IMR-90 (cell line): ENCODE results near the gene PSMD6. TPM values are rescaled to one million over a fixed set of nuclear protein-coding genes. Genes with fewer than 3 reads are reported as not detected.
A peak's percentile ranks its signal among the peaks of the same experiment; 100 is the strongest.

Source experiments
- ATAC-seq: fragments of 200-7000 bp; cut with Tn5 transposase; 2 replicates; pipeline ENCODE4 v1.9.1; 2020; ENCODE audit warnings: low read depth, mild to moderate bottlenecking, moderate library complexity
- BruUV-seq: library from RNA; stranded (reverse); fragments of 400-500 nt; replicated peaks from 2 replicates; lab custom pipeline; 2021; lab: Mats Ljungman, UMichigan
- CTCF ChIA-PET: fragments of 300-600 bp; formaldehyde crosslinking; extraction: SDS; loops from one replicate; lab custom pipeline; 2021; ENCODE audit warnings: antibody characterized with exemption; lab: Yijun Ruan, JAX
- POLR2A ChIA-PET: fragments of 300-600 bp; sonication (Branson Sonifier 250); formaldehyde crosslinking; loops from one replicate; lab custom pipeline; 2022; ENCODE audit warnings: antibody characterized with exemption; ENCODE audit not compliant: unreplicated experiment; lab: Charles Lee
- DNase-seq: peaks from one replicate; pipeline ENCODE4 v3.0.0; 2013
- H2AFZ ChIP-seq: replicated peaks from 2 replicates; pipeline ENCODE3; 2013; ENCODE audit warnings: low read length, mild to moderate bottlenecking; ENCODE audit not compliant: poor library complexity
- H2AK5ac ChIP-seq: 2 replicates; pipeline ENCODE4 v1.6.1; 2013; ENCODE audit warnings: low read depth, low read length, inconsistent platforms
- H2AK9ac ChIP-seq: replicated peaks from 2 replicates; pipeline ENCODE3; 2013; ENCODE audit warnings: mild to moderate bottlenecking, low read depth, low read length, moderate library complexity; ENCODE audit not compliant: poor library complexity
- H2BK120ac ChIP-seq: 2 replicates; pipeline ENCODE4 v1.6.1; 2013; ENCODE audit warnings: low read depth, low read length, inconsistent platforms
- H2BK15ac ChIP-seq: 3 replicates; pipeline ENCODE4 v1.6.1; 2013; ENCODE audit warnings: low read depth, low read length, inconsistent platforms
- H2BK20ac ChIP-seq: 2 replicates; pipeline ENCODE4 v1.6.1; 2013; ENCODE audit warnings: low read depth, mild to moderate bottlenecking, inconsistent platforms, low read length, moderate library complexity
- H2BK5ac ChIP-seq: 2 replicates; pipeline ENCODE4 v1.6.1; 2013; ENCODE audit warnings: mild to moderate bottlenecking, low read depth, low read length, inconsistent platforms; ENCODE audit not compliant: poor library complexity, severe bottlenecking
- H3K14ac ChIP-seq: replicated peaks from 2 replicates; pipeline ENCODE4 v1.6.1; 2013; ENCODE audit warnings: low read depth, low read length, inconsistent platforms
- H3K18ac ChIP-seq: 2 replicates; pipeline ENCODE4 v1.6.1; 2013; ENCODE audit warnings: low read depth, low read length, control low read depth
- H3K23ac ChIP-seq: 2 replicates; pipeline ENCODE4 v1.6.1; 2013; ENCODE audit warnings: low read depth, low read length, inconsistent platforms
- H3K27ac ChIP-seq: 2 replicates; pipeline ENCODE4 v1.5.1; 2013; ENCODE audit warnings: mild to moderate bottlenecking, control low read depth, low read length; ENCODE audit not compliant: insufficient read depth
- H3K27me3 ChIP-seq: 2 replicates; pipeline ENCODE4 v1.6.1; 2013; ENCODE audit warnings: low read length; ENCODE audit not compliant: control insufficient read depth, insufficient read depth
- H3K36me3 ChIP-seq: 2 replicates; pipeline ENCODE4 v1.6.1; 2013; ENCODE audit warnings: low read length, mixed read lengths; ENCODE audit not compliant: control insufficient read depth, insufficient read depth
- H3K4ac ChIP-seq: 2 replicates; pipeline ENCODE4 v1.6.1; 2013; ENCODE audit warnings: low read depth, low read length, inconsistent platforms
- H3K4me1 ChIP-seq: 2 replicates; pipeline ENCODE4 v1.6.1; 2013; ENCODE audit warnings: low read length, mixed read lengths; ENCODE audit not compliant: control insufficient read depth, insufficient read depth
- H3K4me2 ChIP-seq: 2 replicates; pipeline ENCODE4 v1.6.1; 2013; ENCODE audit warnings: low read depth, mild to moderate bottlenecking, control low read depth, low read length, moderate library complexity
- H3K4me3 ChIP-seq: 2 replicates; pipeline ENCODE4 v1.5.1; 2013; ENCODE audit warnings: low read depth, mild to moderate bottlenecking, control low read depth, low read length, moderate library complexity; ENCODE audit not compliant: insufficient read depth
- H3K56ac ChIP-seq: 2 replicates; pipeline ENCODE4 v1.6.1; 2013; ENCODE audit warnings: low read length, inconsistent platforms; ENCODE audit not compliant: insufficient read depth; ENCODE audit errors: extremely low read depth
- H3K79me1 ChIP-seq, 2 experiments: 2 replicates each; pipeline ENCODE4 v1.6.1; 2013; ENCODE audit warnings: low read length in 2 of 2, inconsistent platforms in 1 of 2, low read depth in 1 of 2
- H3K9ac ChIP-seq: 2 replicates; pipeline ENCODE4 v1.6.1; 2013; ENCODE audit warnings: low read depth, low read length, control low read depth
- H3K9me1 ChIP-seq: 2 replicates; pipeline ENCODE4 v1.6.1; 2013; ENCODE audit warnings: low read length, inconsistent platforms; ENCODE audit not compliant: insufficient read depth
- H3K9me3 ChIP-seq: 2 replicates; pipeline ENCODE4 v1.6.1; 2013; ENCODE audit warnings: low read length; ENCODE audit not compliant: control insufficient read depth, insufficient read depth
- H4K20me1 ChIP-seq: 2 replicates; pipeline ENCODE4 v1.6.1; 2013; ENCODE audit warnings: low read length, inconsistent platforms; ENCODE audit not compliant: insufficient read depth
- H4K5ac ChIP-seq: 2 replicates; pipeline ENCODE4 v1.6.1; 2013; ENCODE audit warnings: mild to moderate bottlenecking, low read depth, low read length, control low read depth
- H4K8ac ChIP-seq, 2 experiments: 2 replicates each; pipeline ENCODE4 v1.6.1; 2013; ENCODE audit warnings: low read depth in 2 of 2, low read length in 2 of 2, control low read depth in 1 of 2, inconsistent platforms in 1 of 2
- H4K91ac ChIP-seq: 2 replicates; pipeline ENCODE4 v1.6.1; 2013; ENCODE audit warnings: low read depth, low read length, inconsistent platforms; ENCODE audit not compliant: insufficient read depth
- WGBS, 2 experiments: methylation state at CpG; one replicate each; pipeline versions ENCODE4 v1.1.5 to v1.1.7; 2013; ENCODE audit warnings: missing lambda C conversion rate in 2 of 2; ENCODE audit not compliant: insufficient read length in 1 of 2; ENCODE audit errors: extremely low coverage in 2 of 2; 5-methylcytosine and 5-hydroxymethylcytosine counted together
- dilution Hi-C: fragments of 300-500 bp; cut with HindIII; formaldehyde crosslinking; loops from one replicate; pipeline ENCODE4 v1.14.3; 2018; ENCODE audit warnings: low sequenced_read_pairs; ENCODE audit not compliant: unreplicated experiment
- in situ Hi-C: fragments of 300-500 bp; cut with MboI; formaldehyde crosslinking; loops from 3 replicates; pipeline ENCODE4 v1.14.3; 2019; ENCODE audit warnings: low sequenced_read_pairs, inconsistent platforms, mixed read lengths
- intact Hi-C: fragments of 100-400 bp; cut with micrococcal nuclease; formaldehyde crosslinking; loops from 2 replicates; pipeline ENCODE4 v1.10.0; 2022
- polyA plus RNA-seq, 3 experiments: library from polyadenylated mRNA; depleted of rRNA; stranded (reverse); fragments of >200 nt; gene quantifications; 2 replicates each; pipeline ENCODE4 v1.2.3, GENCODE V29; 2012; ENCODE audit warnings: low replicate concordance in 1 of 3
- total RNA-seq: library from RNA; depleted of rRNA; stranded (reverse); fragments of >200 nt; gene quantifications from 2 replicates; pipeline ENCODE4 v1.2.3, GENCODE V29; 2012
- TF ChIP-seq, protein P1 (sequence below): conservative IDR thresholded peaks from 2 replicates; pipeline ENCODE4 v1.5.1; 2012; ENCODE audit warnings: mild to moderate bottlenecking, low read depth, low read length, improper control_type of control experiment

The PSMD6 gene
- total and polyA plus RNA-seq, 2 of the 4 experiments (the other 2 are of a cell fraction): 86.6 to 91.8 TPM

DNA sequence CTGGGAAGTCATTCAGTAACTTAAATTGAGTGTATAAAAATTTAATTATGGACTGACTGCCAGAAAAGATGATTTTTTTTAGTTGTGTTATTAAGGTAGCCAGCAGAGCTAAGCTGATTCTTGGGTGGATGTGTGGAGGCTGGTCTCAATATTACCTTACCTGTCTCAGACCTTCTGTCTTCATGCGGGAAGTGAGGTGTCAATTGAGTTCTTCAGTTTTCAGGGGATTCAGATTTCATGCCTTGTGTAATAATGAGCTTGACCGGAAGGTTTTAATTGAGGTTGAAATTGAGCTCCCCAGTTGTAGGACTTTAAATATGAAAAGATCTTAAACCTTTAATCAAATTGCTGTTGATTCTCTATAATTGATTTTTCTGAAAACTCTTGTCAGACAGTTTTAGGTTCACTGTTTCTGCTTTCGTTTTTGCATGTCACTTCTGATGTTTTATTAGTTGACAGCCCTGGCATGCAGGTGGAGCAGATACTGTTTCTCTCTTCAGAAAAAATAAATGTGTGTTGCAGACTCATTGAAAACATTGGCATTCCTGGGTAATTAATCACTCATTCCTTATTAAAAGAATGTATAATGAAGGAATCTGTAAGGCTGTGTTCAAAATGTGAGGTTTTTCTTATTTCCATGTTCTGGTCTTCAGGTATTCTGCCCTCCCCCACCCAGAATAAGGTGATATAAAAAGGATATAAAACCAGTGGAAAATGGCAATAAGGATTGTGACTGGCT, 54.5 kb downstream of the PSMD6 start:
- Histone ChIP-seq H2BK20ac (no peak overlapping the region), H2AFZ (no peak overlapping the region), H3K79me1 (peaks cover 39 to 72% of the 10 kb centered on the region in 2 experiments), H4K8ac (0 out of 4 replicates have a peak overlapping the region, but pooled peaks of 1 of the 2 experiments have one; percentile 14), H3K4me1 (peaks cover 29% of the 10 kb centered on the region), H3K14ac (0 out of 2 replicates have a peak overlapping the region, but pooled peaks have one; percentile 21), H2AK5ac (no peak overlapping the region; the same call in 1 of the 2 replicates), H2BK5ac (no peak overlapping the region), H3K9me1 (peaks cover 19% of the 10 kb centered on the region), H3K27me3 (no peaks in the 10 kb centered on the region), H4K91ac (no peak overlapping the region), H3K56ac (no peak overlapping the region; the same call in 1 of the 2 replicates), H3K4me3 (no peak overlapping the region), H2BK120ac (no peak overlapping the region), H4K20me1 (peaks cover 35% of the 10 kb centered on the region), H3K9me3 (no peaks in the 10 kb centered on the region), H2AK9ac (no peak overlapping the region), H2BK15ac (no peak overlapping the region), H3K18ac (peak overlapping the region; percentile 31; the same call in 1 of the 2 replicates), H3K4me2 (peak overlapping the region; percentile 67; the same call in 1 of the 2 replicates), H4K5ac (no peak overlapping the region), H3K23ac (no peak overlapping the region), H3K4ac (no peak overlapping the region), H3K36me3 (peaks cover 3% of the 10 kb centered on the region; the same call in 1 of the 2 replicates), H3K9ac (no peak overlapping the region), H3K27ac (no peak overlapping the region)
- in situ Hi-C loops (no loop called here), intact Hi-C loops (no loop called here), dilution Hi-C loops (no loop called here)
- POLR2A ChIA-PET: no interaction called here
- ATAC-seq: no peak
- peak; percentile 19 for DNase-seq
- BruUV-seq: no TSS peak
- TF ChIP-seq, protein P1, sequence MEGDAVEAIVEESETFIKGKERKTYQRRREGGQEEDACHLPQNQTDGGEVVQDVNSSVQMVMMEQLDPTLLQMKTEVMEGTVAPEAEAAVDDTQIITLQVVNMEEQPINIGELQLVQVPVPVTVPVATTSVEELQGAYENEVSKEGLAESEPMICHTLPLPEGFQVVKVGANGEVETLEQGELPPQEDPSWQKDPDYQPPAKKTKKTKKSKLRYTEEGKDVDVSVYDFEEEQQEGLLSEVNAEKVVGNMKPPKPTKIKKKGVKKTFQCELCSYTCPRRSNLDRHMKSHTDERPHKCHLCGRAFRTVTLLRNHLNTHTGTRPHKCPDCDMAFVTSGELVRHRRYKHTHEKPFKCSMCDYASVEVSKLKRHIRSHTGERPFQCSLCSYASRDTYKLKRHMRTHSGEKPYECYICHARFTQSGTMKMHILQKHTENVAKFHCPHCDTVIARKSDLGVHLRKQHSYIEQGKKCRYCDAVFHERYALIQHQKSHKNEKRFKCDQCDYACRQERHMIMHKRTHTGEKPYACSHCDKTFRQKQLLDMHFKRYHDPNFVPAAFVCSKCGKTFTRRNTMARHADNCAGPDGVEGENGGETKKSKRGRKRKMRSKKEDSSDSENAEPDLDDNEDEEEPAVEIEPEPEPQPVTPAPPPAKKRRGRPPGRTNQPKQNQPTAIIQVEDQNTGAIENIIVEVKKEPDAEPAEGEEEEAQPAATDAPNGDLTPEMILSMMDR: no peak
- CTCF ChIA-PET: no interaction called here
- 14% methylated on average over 1 of the region's 3 CpGs; no CpG with 5 or more reads in 1 of the 2 experiments for WGBS, 2 experiments
